Stimulated activated CD4-positive, alpha-beta T cell treated with anti-CD3 and anti-CD28 coated beads, TNF-alpha, amount 100 ng/mL, for 1 hour (primary cell): ENCODE results near the gene DAB2IP.

Experiments
- DNase-seq, 3 donors: peaks; one replicate each; pipeline ENCODE4 v3.0.0-alpha.2; 2020; ENCODE audit warnings: low read depth in 3 of 3, low spot score in 1 of 3

DAB2IP gene

GRCh38 chr9:121700832-121701419, 49.5 kb downstream of the DAB2IP start:
- DNase-seq = no peak

GRCh38 chr9:121701736-121702261, 50.4 kb downstream of the DAB2IP start:
- no peak for DNase-seq

DNA sequence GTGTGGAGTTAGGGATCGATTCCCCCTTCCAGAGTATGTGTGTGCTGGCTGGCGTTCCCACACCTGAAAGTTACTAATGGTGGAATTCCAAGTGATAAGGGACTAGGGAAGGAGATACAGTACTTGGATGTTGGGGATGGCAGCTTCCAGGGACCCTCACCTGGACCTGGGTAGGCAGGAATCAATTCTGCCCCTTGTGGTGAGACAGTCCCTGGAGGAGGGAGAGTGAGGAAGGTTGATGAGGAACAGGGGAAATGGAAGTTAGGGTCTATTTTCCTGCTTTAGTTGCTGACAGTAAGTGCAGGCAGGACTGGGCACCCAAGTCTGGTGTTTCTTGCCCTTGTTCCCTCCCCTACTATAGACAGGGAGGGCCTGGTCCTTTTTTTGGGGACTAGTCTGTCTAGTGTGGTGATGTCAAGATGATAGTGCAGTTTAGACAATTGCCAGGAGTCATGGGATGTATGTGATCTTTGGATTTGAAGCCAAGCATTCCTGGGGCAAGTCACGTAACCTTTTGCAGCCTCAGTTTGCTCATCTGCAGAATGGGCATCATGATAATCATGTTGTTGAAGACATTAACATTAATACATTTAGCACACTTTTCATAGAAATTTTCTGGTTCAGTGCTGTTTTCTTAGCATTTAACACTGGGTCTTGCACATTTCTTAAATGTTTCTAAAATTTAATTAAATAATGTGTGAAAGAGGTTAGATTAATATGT, 51.7 kb downstream of the DAB2IP start:
- DNase-seq = no peak

DNA sequence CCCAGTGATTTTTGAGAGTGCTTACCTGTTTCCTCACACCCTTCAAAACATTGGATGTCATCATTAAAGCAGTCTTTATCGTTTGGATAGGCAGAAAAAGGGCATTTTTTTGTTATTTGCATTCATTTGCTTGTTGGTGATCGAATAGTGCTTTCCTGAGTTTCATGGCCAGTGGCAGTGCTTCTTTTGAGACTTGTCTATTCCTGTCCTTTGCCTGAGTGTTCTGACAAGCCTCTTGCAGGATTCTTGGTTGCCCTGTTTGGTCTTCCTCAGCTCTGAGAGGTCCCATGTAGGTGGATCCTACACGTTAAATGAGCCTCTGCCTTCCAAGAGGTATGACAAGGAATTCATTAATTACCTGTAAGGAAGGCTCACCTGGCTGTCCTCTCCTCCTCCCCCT, 52.8 kb downstream of the DAB2IP start:
- DNase-seq = no peak

- no peak for DNase-seq
Measured at GRCh38 chr9:121706149-121706750, 54.8 kb downstream of the DAB2IP start.

DNA sequence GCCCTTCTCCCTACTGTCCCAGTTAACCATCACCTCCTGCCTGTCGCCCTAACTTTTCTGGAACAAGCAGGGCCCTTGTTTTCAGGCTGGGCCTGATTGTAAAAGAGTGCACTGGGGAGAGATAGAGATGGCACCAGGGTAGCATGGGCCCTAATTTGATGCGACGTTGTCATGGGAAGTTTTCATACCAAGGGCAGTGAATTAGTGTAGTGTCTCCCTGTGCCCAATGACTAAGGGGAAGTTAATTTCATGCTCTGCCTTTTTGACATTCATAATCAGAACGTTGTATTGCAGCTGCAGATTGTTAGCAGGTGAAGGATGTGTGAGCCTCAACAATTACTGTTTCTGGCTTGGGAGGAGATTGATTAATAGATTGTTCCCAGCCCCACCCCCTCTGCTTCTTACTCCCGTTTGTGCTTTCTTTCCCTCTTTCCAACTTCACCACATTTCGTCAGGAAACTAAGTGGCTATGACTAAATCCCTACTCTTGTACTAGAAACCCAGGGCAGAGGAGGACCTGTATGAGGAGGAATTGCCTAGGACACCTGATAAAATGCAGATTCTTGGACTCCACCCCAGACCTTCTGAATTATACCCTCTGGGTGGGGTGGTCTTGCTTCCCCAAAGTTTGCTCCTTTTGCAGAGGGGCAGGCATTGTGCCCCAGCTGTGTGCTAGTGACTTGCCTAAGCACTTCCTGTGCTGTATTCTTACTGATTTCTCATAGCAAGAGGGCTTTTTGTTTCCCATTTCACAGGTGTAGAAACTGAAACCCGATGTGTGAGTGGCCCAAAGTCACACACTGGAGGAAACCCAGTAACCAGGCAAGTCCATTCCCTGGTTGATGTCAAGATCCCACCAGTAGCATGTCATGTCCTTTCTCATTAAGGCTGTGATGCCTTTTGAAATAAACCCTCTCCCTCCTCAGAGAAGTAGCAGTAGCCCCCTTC, 56.3 kb downstream of the DAB2IP start:
- DNase-seq = no peak

- no peak for DNase-seq
Measured at GRCh38 chr9:121708768-121709488, 57.5 kb downstream of the DAB2IP start.

DNA sequence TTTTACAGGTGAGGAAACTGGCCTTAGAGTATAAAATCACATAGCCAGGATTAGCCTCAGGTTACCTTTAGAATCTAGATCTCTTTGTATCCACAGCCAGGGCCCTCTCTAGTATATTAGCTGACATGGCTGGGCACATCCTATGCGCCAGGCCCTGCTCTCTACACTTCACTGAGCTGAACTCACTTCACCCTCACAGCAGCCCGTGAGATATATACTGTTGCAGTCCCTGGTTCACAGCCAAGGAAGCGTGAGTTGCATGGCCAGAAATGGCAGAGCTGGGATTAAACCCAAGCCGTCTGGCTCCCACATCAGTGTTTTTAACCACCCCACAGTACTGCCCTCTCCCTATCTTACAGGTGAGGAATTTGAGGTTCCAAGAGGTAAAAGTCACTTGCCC, 58.4 kb downstream of the DAB2IP start:
- DNase-seq = no peak

- DNase-seq = no peak
Measured at GRCh38 chr9:121711281-121711680, 59.8 kb downstream of the DAB2IP start.

GRCh38 chr9:121711797-121712196, 60.4 kb downstream of the DAB2IP start:
- no peak for DNase-seq

DNA sequence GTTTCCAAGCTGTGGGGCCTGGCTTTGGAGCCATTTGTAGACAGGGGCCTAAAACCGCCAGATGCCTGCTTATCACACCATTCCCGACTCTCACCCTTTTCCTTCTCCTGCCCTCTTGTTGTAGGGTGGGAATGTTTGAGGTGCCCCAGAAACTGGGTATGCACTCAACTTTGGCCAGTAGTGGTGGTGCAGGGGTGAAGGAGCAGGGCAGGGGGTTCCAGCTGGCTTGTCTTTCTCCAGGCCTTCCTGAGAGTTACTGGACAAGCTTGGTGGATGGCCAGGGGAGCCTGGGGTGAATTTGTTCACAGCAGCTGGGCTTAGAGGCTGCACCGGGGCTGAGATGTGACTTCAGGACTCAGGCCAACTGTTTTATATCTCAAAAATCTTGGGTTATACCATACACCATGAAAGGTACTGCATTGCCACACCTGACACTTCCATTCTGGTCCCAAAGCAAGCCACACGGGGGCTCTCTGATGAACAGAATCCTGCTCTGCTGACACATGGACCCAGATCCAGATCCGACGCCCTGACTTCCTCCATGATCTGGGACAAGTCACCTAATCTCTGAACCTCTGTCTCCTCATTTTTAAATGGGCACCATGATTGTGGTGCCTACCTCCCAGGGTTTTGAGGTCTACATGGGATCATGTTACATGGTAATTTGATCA, 62.1 kb downstream of the DAB2IP start:
- no peak for DNase-seq

GRCh38 chr9:121714075-121714705, 62.8 kb downstream of the DAB2IP start:
- no peak for DNase-seq

DNA sequence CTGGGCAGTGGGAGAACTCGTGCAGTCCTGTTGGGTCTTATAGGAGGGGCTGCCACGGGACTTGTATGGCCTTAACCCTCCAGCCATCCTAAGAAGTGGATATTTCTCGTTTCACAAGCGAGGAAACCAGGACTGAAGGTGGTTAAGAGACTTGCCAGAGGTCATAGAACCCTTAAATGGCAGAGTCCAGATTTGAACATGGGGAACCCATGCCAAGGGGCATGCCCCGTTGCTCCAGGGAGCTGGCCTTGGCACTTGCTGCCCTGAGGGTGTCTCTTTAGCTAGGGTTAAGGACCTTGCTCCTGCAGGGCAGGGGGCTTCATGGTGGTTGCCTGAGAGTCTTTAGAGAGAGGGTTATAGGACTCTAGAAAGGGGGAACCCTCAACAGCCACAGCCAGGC, 63.4 kb downstream of the DAB2IP start:
- no peak for DNase-seq

GRCh38 chr9:121717141-121717991, 65.9 kb downstream of the DAB2IP start:
- DNase-seq = no peak

- DNase-seq = no peak
Measured at GRCh38 chr9:121718084-121718483, 66.7 kb downstream of the DAB2IP start.

DNA sequence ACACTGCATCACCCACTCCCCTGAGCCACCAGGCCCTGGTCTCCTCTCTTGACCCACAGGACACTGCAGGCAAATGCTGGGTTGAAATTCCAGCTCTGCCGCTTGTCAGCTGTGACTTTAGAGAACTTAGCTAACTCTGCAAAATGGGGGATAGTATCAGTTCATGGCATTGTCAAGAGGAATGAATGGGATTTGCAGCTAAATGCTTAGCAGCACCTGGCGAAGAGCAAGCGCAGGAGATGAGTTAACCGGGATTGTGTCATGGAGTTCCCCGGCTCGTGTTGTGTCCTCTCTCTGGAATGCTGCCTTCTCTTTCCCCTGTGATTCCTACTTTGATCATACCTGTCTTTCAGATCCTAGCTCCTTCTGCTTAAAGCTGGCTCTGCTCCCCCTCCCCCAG, 67.1 kb downstream of the DAB2IP start:
- no peak for DNase-seq

DNA sequence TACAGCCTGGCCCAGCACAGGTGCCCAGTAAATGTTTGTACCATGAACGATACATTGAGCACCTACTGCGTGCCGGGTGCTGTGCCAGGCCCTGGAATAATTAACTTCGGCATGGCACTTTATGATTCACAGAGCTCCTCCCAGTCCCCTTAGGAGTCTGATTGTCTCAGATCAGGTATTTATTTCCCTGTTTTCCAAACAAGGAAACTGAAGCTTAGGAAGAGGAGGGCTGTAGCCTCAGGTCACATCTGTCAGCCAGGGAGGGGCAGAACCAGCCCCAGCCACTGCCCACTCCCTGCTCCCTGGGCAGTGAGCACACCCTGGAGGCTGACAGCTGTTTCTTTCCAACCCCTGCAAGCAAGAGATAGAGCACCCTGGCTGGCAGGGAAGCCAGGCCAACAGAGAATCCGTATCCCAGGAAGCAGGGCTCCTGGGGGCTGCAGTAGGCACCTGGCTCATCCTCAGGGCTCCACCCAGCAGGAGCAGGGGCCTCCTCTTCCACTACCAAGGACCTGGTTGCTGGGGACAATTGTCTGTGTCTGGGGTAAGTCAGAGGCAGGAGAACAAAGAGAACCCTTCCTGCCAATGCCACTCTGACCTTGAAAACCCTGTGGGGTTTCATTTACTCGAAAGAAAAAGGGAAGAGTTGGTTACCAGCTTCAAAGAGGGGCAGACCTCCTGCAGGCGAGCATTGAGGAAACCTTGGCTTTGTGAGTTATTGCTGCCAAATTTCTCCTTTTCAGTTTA, 69.0 kb downstream of the DAB2IP start:
- DNase-seq = no peak

GRCh38 chr9:121721058-121721350, 69.6 kb downstream of the DAB2IP start:
- DNase-seq = no peak
